ENCODE data around the gene LAMTOR4. TPM values are rescaled to one million over a fixed set of nuclear protein-coding genes. Genes with fewer than 3 reads are reported as not detected.

The LAMTOR4 gene
- total and polyA plus RNA-seq, 2 donors (not counting 1 experiment from before 2014, with no cell fraction given) = 214 to 448 TPM

- peak; percentile 24 for DNase-seq
- H3K27ac Mint-ChIP-seq = peak overlapping the region; percentile 27
- WGBS (ENCODE audit: insufficient coverage) = 76% methylated on average over 7 of the region's 14 CpGs
- TF ChIP-seq EZH2 (IDR thresholded peaks at IDR 0.05; ENCODE audit: borderline replicate concordance, insufficient read depth, low read depth, low read length, poor library complexity, severe bottlenecking) (no peak), CTCF (IDR thresholded peaks at IDR 0.05) (no peak)
- Histone ChIP-seq H3K27me3 (replicated peaks in 1 of 4; ENCODE audit: control extremely low read depth in 1 of 4, control insufficient read depth in 3 of 4, insufficient read depth in 4 of 4, low read length in 3 of 4) (peaks cover 0 to 6% (median 3%) of the 10 kb centered on the region in 4 experiments), H3K9me3 (ENCODE audit: control extremely low read depth in 1 of 3, control insufficient read depth in 2 of 3, insufficient read depth in 1 of 3, low read length in 2 of 3) (peaks cover 0 to 20% (median 6%) of the 10 kb centered on the region in 3 donors), H3K27ac (ENCODE audit: low read length in 2 of 2) (no peak overlapping the region), H3K4me3 (ENCODE audit: control extremely low read depth in 1 of 5, extremely low read depth in 1 of 5, insufficient read depth in 1 of 5, low read depth in 2 of 5, low read length in 4 of 5) (peak overlapping the region in 4 of 5 experiments; percentile 64 to 78 (median 72)), H2AFZ (ENCODE audit: insufficient read depth, low read depth, low read length, poor library complexity, severe bottlenecking) (peak overlapping the region; percentile 90), H4K20me1 (ENCODE audit: control insufficient read depth, insufficient read depth, low read length, poor library complexity, severe bottlenecking) (no peaks in the 10 kb centered on the region), H3K36me3 (replicated peaks in 1 of 2; ENCODE audit: control extremely low read depth in 1 of 2, control insufficient read depth in 1 of 2, extremely low read depth in 1 of 2, insufficient read depth in 2 of 2, low read length in 1 of 2) (no peaks in the 10 kb centered on the region), H3K9ac (ENCODE audit: low read length) (peak overlapping the region; percentile 76), H3K79me2 (ENCODE audit: control insufficient read depth, insufficient read depth, low read length) (no peaks in the 10 kb centered on the region), H3K4me1 (ENCODE audit: control insufficient read depth in 2 of 2, insufficient read depth in 2 of 2, low read length in 2 of 2) (peaks cover 16 to 27% of the 10 kb centered on the region in 2 donors), H3K4me2 (replicated peaks; ENCODE audit: low read depth, low read length, poor library complexity, severe bottlenecking) (peak overlapping the region; percentile 99)
- peak overlapping the region; percentile 73 for H3K4me3 Mint-ChIP-seq
- H3K27me3 Mint-ChIP-seq = peaks cover 3% of the 10 kb centered on the region
- intact Hi-C loops (cut with micrococcal nuclease) = loop anchor here (1.0 to 5.0 kb wide), 6 partner anchors 16 to 95 kb away; partner anchors contain the start of genes LAMTOR4, TRAPPC14 and ZNF3
- POLR2A ChIA-PET = interaction anchor here (0.6 to 1.4 kb wide), 10 partner anchors 10 to 410 kb away, joined by 3 to 7 read pairs (median 4); partner anchors contain the start of genes FBXO24, LAMTOR4, MEPCE and ZCWPW1
- CTCF ChIA-PET = interaction anchor here (0.6 to 2.2 kb wide), 6 partner anchors 13 to 1125 kb away, joined by 4 to 11 read pairs (median 5); no protein-coding TSS in a partner anchor
- H3K9me3 Mint-ChIP-seq (ENCODE audit: insufficient read depth) = no peaks in the 10 kb centered on the region
- peaks cover 29% of the 10 kb centered on the region for H3K4me1 Mint-ChIP-seq
- ATAC-seq (ENCODE audit: low read depth) = no peak
Observed at GRCh38 chr7:100176096-100177044, 27.7 kb downstream of the LAMTOR4 start.
